Eye (tissue), 1 donor: ENCODE results near the gene YES1.
"Not testable (repeated sequence)": the region's sequence is repeated elsewhere in the genome, so short reads cannot be mapped to it uniquely, and the experiment has no call there.

Experiments
- DNase-seq: peaks from one replicate; pipeline ENCODE4 v3.0.0-alpha.2; 2015

Gene YES1

GRCh38 chr18:778194-778927, 33.7 kb downstream of the YES1 start:
- peak; percentile 41 for DNase-seq

DNA sequence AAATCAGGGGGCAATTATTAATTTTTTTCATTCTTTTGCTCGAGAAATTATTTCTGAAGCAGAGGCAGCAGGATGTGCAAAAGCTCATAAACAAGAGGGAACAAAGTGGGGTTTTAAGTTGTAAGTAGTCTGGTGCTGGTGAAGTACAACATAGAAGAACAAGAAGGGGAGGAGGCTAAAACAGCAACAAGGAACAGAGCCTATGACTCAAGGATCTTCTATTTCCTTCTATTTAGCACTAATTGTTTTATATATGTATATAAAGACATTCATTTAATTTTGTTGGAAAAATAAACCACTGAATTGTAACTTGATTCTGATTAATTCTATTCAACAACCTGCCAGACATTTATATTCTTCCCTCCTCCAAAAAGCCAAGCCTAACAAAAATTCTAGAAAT, 35.0 kb downstream of the YES1 start:
- no peak for DNase-seq

DNA sequence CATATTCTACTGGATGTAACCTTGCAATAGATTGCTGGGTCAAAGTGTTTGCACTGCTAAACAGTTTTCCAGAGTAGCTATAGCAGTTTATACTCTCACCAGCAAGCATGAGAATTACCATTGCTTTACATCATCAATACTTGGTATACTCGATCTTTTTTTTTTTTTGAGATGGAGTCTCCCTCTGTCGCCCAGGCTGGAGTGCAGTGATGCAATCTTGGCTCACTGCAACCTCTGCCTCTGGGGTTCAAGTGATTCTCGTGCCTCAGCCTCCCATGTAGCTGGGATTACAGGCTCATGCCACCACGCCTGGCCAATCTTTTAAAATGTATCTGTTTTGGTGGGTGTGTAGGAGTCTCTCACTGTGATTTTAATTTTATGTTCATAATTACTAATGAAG, 36.0 kb downstream of the YES1 start:
- not testable (repeated sequence) for DNase-seq

DNA sequence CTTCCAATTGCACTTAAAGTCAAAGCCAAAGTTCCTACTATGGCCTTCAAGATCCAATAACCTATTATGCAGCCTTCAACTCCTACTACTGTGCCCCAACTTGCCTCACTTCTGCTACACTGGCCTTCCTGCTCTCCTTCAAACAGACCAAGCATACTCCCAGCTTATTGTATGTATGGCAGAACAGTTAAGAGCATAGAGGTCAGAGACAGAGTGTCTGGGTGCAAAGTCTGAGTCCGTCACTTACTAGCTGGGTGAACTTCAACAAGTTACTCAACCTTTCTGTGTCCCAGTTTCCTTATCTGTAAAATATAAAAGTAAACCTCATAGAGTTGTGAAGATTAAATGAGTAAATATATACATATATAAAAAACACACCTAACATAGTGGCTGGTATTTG, 37.2 kb downstream of the YES1 start:
- DNase-seq: no peak

DNA sequence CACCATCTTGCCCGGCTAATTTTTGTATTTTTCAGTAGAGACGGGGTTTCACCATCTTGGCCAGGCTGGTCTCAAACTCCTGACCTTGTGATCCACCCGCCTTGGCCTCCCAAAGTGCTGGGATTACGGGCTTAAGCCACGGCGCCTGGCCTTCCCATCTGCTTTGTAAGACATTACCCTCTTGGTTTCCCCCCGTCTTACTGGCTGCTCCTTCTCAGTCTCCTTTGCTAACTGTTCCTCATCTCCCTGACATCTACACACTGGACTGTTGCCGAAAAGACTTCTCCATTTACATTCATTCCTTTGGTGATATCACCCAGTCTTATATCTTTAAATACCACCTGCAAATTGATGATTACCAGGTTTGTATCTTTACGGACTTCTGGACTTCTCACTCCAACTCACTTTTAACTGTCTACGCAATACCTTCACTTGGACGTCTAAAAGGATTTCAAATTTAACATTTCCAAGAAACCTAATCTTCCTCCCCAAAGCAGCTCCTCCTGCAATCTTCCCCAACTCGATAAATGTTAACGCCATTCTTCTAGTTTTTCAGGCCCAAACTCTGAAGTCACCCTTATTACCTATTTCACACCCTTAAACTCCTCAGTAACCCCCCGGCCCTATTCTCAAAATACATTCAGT, 37.9 kb downstream of the YES1 start:
- no peak for DNase-seq

DNA sequence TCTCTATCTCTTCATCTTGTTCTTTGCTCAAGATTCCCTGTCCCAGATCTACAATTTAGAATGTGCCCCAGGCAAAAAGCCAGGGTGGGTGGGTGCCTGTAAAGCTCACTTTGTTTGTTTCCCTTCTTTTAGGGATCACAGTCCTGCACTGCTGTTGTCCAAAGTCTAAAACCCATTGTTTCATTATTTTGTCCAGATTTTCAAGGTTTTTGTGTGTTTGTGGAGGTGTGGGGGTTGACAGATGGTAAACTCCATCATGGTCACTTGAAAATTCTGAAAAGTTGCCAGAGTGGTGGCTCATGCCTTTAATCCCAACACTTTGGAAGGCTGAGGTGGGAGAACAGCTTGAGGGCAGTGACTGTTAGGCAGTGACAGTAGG, 41.5 kb downstream of the YES1 start:
- DNase-seq: no peak

GRCh38 chr18:767961-768360, 44.1 kb downstream of the YES1 start:
- DNase-seq: no peak

- no peak for DNase-seq
Measured at GRCh38 chr18:767084-767882, 44.8 kb downstream of the YES1 start.

GRCh38 chr18:766550-766860, 45.5 kb downstream of the YES1 start:
- DNase-seq: no peak

DNA sequence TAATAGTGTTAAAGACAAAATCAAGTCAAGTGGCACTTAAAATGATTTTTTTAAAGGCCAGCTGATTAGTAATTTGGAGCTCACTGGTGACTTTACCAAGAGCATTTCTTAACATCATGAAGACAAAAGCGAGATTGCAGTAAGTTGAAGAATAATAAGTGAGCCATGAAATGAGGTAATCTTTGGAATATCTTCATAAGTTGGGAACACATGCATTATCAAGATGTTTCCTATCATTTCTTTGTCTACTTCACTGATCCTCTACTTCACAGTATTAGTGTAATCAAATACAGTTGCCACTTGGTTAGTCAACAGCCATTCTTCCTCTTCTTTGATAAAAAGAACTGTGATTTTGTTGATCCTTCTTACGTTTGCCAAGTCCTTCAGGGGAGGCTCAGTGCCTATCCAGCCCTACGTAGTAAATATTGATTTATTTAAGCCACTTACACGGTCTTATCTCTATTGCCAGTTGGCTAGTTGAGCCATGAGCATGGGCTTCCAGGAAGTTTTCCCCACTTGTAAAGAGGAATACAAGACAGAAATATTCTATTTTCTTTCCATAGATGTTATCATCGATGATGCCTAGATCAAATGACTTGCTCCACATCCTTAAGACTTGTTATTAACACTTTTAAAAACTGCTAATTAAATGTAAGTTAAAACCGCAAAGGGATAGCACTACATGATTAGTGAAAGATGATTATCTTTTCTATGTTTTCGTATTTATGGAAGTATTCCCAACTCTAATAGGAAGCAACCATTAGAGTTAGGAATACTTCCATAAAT, 46.1 kb downstream of the YES1 start:
- DNase-seq: no peak

- not testable (repeated sequence) for DNase-seq
Measured at GRCh38 chr18:759864-760263, 52.2 kb downstream of the YES1 start.

- no peak for DNase-seq
Measured at GRCh38 chr18:755506-755905, 56.5 kb downstream of the YES1 start.

GRCh38 chr18:754656-755055, 57.4 kb downstream of the YES1 start:
- no peak for DNase-seq

DNA sequence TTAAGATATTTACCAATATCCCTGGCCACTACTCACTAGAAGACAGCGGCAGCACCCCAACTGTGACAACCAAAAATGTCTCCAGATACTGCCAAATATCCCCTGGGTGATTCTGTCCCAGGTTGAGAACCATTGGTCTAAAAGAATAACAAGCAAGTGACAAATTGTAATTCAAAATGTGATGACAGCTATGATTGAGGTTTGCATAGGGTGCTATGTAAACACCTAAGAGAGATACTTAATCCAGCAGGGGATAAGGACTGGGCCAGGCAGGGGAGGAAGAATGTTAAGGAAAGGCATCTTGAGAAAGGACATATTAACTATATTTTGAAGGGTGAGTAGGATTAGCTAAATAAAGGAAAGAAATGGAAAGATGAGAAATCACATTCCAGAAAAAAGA, 61.6 kb downstream of the YES1 start:
- DNase-seq: no peak

GRCh38 chr18:744832-745597, 67.0 kb downstream of the YES1 start:
- no peak for DNase-seq

DNA sequence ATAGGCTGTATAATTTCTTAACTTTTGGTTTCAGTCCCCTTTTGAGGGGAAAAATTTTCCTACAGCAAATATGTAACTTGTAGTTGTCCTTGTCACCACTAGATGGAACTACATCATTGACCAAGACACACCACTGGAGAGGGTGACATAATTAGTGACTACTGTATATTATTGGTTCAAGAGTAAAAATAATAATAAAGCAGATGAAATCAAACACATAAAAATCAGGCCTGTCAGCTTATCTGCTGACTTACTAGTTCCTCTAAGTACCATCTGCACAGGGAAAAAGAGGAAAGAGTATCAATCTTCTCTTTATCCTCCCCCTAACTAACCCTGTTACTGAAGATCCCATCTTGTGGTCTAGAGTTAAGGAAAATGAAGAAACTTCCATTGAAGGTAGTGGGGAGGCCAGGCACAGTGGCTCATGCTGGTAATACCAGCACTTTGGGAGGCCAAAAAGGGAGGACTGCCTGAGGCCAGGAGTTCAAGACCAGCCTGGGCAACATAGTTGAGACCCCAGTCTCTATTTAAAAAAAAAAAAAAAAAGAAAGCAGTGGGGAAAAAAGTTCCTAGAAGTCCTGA, 70.0 kb downstream of the YES1 start:
- DNase-seq: peak; percentile 54

DNA sequence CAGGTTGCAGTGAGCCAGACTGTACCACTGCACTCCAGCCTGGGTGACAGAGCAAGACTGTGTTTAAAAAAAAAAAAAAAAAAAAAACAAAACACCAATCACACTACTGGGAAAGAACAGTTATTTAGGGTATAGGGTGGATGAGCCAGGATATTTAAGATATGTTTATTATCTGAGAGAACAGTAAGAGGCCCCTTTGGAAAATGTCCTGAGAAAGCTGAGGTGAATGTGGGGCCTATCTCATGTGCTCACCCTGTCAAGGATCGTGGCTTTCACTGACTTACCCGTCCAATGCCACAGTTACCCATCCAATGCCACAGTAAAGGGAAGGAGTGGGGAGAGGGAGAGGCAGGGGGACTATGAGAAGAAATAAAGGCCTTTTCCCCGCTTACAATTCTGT, 79.7 kb downstream of the YES1 start:
- DNase-seq: no peak

GRCh38 chr18:731185-731584, 80.9 kb downstream of the YES1 start:
- no peak for DNase-seq

DNA sequence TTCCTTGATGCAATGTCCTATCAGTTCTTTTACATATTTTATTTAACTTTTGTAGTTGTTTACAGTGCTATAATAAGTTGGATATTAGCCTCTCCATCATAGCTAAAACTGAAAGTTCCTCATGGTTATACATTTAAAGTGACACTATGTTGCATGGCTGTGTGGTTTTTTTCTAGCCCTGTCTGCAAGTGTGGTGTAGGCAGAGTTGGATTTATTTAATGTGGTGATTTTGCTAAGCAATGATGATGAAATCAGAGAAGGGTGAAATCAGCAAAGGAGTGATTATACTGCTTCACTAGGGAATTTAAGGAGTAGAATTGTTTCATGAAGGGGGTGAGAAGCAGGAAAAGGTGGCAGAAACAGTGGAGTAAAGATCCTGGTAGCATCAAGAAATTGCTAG, 81.3 kb downstream of the YES1 start:
- no peak for DNase-seq

- DNase-seq: not testable (repeated sequence)
Measured at GRCh38 chr18:730120-730519, 81.9 kb downstream of the YES1 start.

GRCh38 chr18:725646-726045, 86.4 kb downstream of the YES1 start:
- no peak for DNase-seq

DNA sequence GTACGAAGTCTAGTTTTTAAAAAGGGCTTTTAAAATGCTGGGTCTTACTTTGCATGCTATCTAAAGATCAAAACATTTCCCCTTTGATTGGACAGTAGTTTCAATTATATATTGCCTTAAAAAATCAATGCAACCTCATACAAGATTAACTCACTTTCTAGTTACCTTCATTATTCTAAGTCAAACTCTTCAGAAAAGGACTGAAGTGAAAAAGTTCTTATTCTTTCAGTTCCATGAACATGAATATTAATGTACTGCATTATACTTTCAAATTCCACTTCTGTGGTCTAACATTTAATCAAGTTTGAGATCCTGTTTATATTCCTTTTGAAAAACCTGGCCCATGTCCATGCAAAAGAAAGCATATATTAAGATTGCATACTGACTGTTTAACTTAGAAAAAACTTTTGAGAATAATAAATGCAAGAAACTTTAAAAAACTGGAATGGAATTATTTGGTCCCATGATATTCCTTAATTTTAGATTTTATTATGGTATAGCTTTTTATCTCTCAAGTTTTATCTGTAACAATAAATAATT, 88.4 kb downstream of the YES1 start:
- no peak for DNase-seq
